GM19463 (cell line): ENCODE measurements around the gene BBS5.
"Not testable (repeated sequence)": the region's sequence is repeated elsewhere in the genome, so short reads cannot be mapped to it uniquely, and the experiment has no call there.

ENCODE experiments used
- ATAC-seq: cut with Tn5 transposase; IDR thresholded peaks from one replicate; pipeline ENCODE4 v1.9.1; 2021; ENCODE audit warnings: mild to moderate bottlenecking, moderate library complexity; ENCODE audit not compliant: unreplicated experiment

BBS5 gene

DNA sequence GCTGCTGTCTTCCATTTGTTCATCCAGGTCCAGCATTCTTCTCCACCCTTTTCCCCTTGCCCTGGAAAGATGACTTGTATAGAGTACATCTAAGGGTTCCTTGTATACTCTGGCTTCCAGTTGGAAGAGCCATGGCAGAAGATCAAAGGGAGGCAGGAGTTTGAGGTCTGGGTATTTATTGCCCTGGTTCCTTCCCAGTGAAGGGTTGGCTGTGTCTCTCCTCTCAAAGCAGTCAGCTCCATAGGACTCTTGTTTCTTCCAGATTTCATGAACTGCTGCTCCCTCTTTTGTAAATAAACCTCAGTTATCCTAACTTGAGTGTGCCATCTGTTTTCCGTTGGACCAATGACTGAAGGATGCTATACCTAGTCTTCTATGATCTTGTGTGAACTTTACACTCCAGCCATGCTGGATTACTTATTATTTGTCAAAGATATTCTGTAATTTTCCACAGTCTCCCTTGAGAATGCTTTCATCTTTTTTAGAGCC is 6.4 kb downstream of the BBS5 start:
- ATAC-seq: no peak

DNA sequence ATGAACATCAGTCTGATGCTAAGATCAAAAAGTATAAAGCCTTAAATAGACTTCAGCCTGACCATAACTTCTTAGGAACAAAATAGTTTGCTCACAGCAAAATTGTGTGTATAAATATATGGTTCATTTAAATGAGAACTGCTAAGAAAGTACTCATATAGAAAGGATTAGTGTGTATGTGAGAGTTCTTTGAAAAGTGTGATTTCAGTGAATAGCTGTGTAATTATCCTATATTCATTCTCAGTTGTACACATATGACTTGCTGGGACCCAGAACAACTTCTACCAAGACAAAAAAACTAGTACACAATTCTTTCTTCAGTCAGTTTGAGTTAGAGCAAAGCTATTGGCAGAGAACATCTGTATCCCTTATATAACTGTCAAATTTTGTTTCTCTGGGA is 7.2 kb downstream of the BBS5 start:
- no peak for ATAC-seq

DNA sequence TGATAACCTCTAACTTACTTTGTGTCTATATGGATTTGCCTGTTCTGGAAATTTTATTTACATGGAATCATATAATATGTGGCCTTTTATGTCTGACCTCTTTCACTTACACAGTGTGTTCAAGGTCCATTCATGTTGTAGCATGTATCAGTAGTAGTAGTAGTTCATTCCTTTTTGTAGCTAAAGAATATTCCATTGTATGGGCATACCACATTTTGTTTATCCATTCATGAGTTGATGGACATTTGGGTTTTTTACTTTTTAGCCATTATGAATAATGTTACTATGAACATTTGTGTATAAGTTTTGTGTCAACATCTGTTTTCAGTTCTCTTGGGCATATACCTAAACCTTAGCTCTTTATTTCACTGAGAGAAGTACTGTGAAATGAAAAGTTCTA is 11.5 kb downstream of the BBS5 start:
- no peak for ATAC-seq

DNA sequence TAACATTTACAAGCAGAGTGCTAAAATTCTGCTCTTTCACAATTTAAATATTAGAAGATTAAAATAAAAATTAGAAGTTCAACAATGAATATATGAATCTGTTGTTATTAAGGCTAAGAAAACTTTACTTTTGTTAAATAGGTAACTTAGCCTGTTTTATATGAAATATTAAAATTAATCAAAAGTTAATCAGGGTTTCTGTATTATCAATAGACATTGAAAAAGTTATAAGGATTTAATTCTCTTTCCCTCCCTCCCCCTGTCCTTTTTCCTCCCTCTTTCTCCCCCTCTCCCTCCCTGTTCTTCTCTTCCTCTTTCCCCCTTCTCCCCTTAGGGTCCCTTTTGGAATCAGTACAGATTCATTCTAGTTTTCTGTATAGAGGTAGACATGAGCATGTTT is 12.1 kb downstream of the BBS5 start:
- no peak for ATAC-seq

DNA sequence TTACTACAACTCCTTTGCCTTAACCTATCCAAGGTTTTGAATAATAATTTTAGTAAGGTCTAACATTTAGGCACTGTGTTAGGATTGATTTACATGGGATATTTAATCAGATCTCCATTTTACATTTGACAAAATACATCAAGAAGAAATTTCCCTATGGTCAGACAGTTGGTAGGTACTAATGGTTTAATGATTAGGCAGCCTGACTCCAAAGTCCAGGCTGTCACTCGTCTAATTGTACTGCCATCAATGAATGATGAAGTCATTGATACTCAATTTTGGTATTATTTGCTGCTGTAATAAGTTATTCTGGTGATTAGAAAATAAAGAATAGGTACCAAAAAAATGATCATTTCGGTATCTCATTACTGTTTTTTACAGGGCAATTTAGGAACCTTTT is 14.1 kb downstream of the BBS5 start:
- ATAC-seq: no peak

DNA sequence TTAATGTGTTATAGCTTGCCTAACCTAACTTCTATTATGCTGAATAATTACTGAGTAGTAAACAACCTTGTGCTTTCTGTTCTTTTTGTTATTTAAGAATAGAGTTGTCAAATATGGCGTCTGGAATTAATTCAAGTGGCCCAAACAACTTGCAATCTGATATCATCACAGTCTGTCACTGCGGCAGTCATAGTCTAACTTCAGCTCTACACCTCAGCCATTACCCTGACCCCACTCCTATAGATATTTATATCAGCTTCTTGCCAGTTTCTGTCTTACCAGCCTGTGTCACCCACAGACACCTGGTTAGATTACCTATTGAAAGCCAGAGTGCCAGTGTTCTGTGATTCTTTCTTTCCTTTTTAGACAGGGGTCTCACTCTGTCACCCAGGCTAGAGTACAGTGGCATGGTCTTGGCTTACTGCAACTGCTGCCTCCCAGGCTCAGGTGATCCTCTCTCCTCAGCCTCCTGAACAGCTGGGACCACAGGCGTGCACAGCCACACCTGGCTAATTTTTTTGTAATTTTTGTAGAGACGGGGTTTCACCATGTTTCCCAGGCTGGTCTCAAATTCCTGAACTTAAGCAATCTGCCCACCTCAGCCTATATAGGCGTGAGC is 16.1 kb downstream of the BBS5 start:
- ATAC-seq: no peak

DNA sequence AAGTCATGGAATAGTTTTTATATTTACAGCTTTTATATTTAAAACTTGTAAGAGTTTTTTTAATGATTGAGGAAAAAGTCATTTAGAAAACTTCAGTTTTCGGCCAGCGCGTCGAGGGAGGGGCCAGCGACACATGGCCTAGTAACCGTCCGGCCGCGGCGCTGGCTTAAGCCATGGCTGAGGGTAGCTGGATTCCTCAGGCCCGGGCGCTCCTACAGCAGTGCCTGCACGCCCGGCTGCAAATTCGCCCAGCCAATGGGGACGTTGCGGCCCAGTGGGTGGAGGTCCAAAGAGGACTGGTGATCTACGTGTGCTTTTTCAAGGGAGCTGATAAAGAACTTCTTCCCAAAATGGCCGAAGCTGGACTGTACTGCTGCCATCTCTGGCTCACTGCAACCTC is 25.4 kb downstream of the BBS5 start:
- ATAC-seq: no peak

DNA sequence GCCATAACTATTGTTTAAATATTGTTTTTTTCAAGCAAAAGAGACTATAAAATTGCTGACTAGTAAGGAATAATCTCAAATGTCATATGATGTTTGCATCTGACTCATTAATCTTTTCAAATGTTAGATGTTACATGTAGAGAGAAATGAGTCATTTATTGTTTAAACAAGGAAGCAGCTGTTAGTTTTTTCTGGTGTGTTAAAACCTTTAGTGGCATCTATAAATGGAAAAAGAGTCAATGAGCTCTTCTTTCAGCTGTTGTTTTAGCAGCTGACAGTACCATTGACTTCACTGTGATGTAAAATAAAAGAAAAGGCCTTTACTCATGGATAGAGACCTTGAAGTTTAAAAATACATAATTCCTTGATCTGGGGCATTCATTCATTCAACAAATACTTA is 28.4 kb downstream of the BBS5 start:
- no peak for ATAC-seq

DNA sequence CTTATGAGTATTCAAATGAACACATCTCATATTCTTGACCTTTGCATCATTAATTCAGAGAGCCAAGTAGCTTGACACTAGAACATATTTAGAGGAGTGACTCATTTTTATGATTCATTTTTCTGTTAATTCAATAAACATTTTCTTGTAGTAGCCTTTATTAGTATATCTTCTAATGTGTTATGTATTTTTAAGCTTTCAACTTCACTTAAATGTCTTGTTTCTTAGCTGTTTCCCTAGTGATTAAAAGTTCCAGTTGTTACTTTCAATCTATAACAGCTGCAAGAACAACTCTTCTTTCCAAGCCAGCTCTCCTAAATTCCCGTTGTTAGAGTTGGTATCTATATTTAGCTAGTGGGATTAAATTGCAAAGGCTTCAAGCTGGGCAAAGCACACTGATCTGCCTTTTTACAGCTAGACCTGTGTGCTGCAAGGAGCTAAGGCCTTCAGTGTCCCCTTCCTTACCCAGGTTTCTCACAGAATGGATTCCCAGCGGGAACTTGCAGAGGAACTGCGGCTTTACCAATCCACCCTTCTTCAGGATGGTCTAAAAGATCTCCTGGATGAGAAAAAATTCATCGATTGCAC is 30.1 kb downstream of the BBS5 start, which contains the start of gene KLHL41:
TSS of gene KLHL41 (plus strand) at position 405 of the 588 bp plus-strand sequence. CDS start at position 482, 77 bp downstream.
- no peak for ATAC-seq

DNA sequence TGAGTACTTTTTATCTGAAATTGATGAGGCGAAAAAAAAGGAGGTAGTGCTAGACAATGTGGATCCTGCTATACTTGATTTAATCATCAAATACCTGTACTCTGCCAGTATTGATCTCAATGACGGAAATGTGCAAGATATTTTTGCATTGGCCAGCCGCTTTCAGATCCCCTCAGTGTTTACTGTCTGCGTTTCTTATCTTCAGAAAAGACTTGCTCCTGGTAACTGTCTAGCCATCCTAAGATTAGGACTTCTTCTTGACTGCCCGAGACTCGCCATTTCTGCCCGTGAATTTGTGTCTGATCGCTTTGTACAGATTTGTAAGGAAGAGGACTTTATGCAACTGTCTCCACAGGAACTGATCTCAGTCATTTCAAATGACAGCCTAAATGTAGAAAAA is 30.7 kb downstream of the BBS5 start:
- ATAC-seq: no peak

DNA sequence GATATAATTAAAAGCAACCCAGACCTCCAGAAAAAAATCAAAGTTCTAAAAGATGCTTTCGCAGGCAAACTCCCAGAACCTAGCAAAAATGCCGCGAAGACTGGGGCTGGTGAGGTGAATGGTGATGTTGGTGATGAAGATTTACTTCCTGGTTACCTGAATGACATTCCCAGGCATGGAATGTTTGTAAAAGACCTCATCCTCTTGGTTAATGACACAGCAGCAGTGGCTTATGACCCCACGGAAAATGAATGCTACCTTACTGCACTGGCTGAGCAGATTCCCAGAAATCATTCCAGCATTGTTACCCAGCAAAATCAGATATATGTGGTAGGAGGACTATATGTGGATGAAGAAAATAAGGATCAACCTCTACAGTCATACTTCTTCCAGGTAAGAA is 31.2 kb downstream of the BBS5 start:
- no peak for ATAC-seq

DNA sequence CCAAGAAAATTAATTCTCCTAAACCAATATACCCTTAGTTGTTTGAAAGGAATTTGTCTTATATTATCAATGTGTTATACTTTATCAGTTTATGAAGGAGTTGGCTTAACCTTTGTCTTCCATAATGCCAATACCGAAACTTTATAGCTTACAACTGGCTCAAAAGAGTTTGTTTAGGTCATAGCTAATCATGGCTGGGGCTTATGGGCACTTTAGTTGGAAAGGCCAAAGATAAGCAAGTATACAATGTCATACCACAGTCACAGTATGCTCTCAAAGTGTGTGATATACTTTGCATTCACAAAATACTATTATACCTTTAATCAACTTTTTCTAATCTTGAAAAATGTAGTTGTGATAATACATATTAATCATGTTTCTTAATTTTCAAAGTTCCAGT is 32.5 kb downstream of the BBS5 start:
- no peak for ATAC-seq

DNA sequence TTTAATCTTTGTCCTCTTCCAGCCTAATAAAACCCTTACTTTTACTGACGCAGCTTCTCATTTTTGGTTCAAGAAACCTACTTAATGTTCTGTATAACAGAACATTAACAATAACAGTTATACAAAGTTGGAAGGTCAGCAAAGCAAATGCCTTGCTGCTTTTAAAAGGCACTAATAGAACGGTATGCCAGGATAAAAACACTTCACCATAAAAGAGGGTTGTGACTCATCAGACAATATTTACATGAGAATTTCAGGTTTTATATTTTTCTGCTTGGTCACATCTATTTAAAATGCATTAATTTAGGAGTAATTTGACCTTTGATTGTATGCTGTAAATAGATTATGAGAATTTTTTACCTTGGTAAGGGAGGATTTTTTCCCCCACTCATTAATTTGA is 33.2 kb downstream of the BBS5 start:
- ATAC-seq: no peak

DNA sequence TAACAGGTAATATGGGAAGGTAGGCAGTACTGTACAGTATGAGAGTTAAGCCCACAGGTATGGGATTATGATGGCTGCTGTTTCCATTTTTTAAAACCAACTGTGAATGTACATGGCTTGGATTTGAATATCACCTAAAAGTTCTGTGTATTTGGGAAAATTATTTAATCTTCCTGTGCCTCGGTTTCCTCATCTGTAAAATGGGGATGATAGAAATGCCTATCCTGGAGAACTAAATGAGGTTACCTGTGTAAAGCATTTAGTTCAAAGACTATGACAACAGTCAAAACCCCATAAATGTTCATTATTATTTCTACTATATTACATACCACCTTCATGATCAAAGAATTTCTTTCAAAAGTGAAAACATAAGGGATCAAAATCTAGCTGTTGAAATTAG is 33.8 kb downstream of the BBS5 start:
- no peak for ATAC-seq

DNA sequence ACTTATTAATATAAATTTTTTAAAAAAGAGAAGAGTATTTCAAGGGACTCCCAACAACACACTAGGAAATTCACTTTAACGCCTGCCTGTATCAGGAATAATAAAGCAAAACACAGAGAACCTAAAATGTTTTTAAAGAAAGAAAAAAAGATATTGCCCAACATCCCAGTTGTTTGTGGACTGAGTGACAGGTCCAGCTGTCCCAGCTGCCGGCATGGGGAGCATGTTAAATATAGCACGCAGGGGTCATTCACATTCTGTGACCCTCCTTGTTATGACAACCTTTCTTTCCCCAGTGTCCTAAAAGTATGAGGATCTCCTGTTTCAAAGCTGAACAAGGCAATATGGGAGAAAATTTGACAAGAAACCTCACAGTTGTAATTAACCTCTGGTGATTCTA is 34.6 kb downstream of the BBS5 start:
- no peak for ATAC-seq

DNA sequence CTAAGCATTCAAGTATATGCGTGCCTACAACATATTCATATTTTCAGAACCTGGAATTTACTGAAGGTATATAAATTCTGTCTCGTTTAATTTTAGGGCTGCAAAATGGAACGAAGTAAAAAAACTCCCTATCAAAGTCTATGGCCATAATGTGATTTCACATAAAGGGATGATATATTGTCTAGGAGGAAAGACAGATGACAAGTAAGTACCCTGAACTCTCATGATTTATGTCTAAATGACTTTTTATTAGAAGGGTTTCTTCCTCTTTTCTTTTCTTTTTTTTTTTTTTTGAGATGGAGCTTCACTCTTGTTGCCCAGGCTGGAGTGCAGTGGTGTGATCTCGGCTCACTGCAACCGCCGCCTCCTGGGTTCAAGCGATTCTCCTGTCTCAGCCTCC is 35.5 kb downstream of the BBS5 start:
- ATAC-seq: not testable (repeated sequence)

DNA sequence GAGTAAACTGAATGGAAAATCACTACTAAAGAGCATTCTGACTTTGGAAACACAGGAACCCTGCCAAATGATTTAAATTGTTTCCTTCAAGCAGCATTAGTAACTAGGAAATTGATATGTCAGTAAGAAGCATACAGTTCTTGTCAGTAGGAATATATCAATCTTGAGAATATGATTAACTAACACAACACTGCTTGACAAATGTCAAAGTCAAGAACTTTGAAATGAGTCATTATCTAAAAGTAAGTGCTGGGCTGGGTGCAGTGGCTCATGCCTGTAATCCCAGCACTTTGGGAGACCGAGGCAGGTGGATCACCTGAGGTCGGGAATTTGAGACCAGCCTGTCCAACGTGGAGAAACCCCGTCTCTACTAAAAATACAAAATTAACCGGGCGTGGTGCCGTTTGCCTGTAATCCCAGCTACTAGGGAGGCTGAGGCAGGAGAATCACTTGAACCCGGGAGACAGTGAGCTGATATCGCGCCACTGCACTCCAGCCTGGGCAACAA is 37.2 kb downstream of the BBS5 start:
- ATAC-seq: not testable (repeated sequence)

DNA sequence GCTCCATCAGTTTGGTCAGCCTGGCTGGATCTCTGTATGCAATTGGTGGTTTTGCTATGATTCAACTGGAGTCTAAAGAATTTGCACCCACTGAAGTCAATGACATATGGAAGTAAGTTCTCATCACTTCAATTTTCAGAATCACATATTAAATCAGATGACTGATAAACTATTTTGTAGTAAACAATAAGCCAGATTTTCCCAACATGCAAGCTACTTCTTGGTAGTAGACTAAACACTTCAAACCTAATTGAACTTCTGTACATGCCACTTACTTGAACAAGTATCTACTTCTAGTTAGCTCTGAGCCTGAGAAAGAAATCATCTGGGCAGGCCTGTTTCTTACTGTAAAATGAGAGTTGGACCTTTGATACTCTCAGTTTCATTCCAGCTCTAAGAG is 41.6 kb downstream of the BBS5 start:
- ATAC-seq: no peak

DNA sequence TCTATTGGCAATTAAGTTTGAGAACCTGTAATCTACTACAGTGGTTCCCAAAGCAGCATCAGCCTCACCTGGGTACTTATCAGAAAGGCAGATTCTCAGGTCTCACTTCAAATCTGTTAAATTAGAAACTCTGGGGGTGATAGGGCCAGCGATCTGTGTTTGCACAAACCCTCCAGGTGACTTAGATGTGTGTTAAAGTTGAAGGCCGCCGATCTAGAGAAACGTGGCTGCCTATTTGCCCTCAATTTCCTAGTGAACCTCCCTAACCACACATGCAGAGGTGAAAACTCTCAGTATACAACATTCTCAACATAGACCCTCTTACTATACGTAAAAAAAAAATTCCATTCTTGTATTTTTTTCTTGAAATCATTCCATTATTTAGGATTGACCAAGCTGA is 44.4 kb downstream of the BBS5 start:
- no peak for ATAC-seq

DNA sequence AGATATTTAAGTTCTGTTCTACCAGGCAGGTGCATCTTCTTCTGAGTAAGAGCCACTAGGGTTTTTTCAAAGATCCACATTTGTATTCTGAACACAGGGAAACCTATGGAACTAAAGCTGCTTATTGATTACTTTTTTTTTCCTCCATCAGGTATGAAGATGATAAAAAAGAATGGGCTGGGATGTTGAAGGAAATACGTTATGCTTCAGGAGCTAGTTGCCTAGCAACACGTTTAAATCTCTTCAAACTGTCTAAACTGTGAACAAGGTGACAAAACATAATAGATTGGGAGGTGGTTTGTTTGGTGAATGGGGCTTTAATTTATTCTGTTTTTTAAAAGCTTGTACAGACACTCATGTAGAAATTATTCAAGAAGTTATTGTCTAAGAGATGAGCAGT is 46.1 kb downstream of the BBS5 start:
- no peak for ATAC-seq

DNA sequence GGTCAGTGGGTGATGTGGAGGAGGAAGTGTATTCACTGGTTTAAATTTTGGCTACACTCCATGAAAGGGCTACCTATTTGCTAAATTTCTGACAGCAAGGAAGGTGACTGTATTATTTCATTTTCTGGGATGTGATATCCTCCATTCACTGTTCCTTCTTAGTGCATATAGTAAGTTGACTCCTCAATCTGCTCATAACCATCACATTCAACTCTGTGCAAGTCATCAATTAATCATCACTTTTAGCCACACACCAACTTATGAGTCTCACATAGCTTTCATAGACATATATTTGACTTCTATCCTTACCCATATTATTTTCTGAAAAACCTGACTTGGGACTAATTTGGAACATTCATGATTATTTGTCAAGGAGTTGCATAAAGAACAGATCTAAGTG is 47.2 kb downstream of the BBS5 start:
- ATAC-seq: no peak

DNA sequence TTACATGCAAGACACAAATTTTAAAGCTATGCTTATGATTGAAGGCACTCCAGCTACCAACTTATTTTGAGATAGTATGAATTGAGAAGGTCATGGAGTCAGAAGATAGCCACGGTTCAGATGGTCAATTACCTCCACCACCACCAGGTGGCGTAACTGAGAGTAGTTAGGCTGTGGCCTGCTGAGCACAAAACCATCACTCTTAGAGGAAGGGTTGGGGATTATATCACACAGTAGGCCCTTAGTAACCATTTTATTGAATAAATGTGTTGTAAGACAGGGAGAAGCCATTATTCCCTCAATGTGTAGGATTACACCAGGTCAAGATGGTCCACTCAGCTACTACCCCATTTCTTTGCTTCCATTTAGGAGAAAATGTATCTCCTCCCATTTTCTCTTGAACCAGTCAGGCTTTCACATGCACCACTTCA is 49.0 kb downstream of the BBS5 start:
- peak; percentile 87 for ATAC-seq

DNA sequence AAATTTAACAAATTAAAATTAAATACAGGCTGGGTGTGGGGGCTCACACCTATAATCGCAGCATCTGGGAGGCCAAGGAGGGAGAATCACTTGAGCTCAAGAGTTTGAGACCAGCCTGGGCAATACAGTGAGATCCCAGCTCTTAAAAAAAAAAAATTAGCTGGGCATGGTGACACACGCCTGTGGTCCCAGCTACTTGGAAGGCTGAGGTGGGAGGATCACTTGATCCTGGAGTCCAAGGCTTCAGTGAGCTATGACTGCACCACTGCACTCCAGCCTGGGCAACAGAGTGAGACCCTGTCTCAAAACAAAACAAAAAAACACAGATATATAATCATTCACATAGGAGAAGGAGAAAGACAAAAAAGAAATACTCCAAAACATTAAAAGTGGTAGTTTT is 60.2 kb downstream of the BBS5 start:
- not testable (repeated sequence) for ATAC-seq
